VCaP (cell line): ENCODE measurements around the gene ACYP1.

Experiments
- H3K27ac ChIP-seq: fragments of 450-650 bp; 2 replicates; pipeline ENCODE4 v1.5.1; 2017
- TF ChIP-seq, protein P1 (sequence below): fragments of 450-650 bp; conservative IDR thresholded peaks from 2 replicates; pipeline ENCODE4 v1.5.1; 2017; ENCODE audit warnings: mild to moderate bottlenecking, moderate library complexity

Gene ACYP1

GRCh38 chr14:75069121-75069810, 5.4 kb upstream of the ACYP1 start, which contains the start of gene ZC2HC1C:
Gene ZC2HC1C (plus strand): TSS chr14:75069641. CDS start chr14:75070574, 933 bp downstream.
- H3K27ac ChIP-seq = peak within 1 kb of the TSS; percentile 94
- TF ChIP-seq, protein P1, sequence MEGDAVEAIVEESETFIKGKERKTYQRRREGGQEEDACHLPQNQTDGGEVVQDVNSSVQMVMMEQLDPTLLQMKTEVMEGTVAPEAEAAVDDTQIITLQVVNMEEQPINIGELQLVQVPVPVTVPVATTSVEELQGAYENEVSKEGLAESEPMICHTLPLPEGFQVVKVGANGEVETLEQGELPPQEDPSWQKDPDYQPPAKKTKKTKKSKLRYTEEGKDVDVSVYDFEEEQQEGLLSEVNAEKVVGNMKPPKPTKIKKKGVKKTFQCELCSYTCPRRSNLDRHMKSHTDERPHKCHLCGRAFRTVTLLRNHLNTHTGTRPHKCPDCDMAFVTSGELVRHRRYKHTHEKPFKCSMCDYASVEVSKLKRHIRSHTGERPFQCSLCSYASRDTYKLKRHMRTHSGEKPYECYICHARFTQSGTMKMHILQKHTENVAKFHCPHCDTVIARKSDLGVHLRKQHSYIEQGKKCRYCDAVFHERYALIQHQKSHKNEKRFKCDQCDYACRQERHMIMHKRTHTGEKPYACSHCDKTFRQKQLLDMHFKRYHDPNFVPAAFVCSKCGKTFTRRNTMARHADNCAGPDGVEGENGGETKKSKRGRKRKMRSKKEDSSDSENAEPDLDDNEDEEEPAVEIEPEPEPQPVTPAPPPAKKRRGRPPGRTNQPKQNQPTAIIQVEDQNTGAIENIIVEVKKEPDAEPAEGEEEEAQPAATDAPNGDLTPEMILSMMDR = no peak

DNA sequence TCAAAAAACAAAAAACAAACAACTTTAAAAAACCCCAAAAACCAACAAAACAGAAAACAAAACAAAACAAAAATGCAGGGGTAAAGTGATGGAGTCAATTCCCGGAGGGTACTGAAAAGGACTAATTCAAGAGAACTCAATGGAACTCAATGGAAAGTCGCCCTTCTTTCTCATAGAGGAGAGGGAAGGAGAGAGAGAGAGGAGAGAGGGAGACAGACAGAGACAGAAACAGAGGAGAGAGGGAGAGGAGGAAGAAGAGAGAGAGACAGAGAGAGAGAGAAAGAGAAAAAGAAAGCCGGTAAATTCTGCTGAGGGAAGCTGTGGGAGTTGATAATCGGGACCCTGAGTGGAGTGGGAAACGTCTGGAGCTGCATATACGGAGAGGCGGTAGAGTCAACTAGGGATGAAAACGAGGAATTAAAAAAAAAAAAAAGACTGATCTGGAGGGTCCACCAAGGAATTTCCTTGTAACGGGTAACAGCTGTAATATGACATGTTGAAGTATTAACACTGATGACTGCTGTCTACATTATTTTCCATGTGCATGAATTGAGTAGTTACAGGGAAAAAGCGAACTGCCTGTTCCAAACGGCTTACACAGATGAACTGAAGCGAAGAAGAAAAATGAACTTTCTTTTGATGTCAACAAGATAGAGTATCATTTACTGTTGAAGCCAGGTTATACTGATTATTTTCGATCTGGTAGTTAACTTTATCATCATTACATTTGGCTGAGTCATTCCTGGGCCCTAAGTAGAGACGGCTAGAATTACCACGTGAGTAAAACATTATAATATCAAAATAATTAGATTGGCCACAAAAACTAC, 4.7 kb upstream of the ACYP1 start:
- peak overlapping the region; percentile 94 for H3K27ac ChIP-seq
- TF ChIP-seq, protein P1 = no peak

DNA sequence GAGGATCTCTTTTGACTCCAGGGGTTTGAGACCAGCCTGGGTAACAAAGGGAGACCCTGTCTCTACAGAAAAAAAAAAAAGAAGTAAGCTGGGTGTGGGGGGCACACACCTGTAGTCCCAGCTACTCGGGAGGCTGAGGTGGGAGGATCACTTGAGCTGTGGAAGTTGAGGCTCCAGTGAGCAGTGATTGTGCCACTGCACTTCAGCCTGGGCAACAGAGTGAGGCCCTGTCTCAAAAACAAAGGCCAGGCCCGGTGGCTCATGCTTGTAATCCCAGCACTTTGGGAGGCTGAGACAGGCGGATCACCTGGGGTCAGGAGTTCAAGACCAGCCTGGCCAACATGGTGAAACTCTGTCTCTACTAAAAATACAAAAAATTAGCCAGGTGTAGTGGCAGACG, 3.9 kb upstream of the ACYP1 start:
- H3K27ac ChIP-seq = peak overlapping the region; percentile 94

- no peak overlapping the region; the same call in 1 of the 2 replicates for H3K27ac ChIP-seq
Observed at GRCh38 chr14:75067212-75067611, 3.4 kb upstream of the ACYP1 start.

GRCh38 chr14:75066691-75067090, 2.9 kb upstream of the ACYP1 start:
- TF ChIP-seq, protein P1 = no peak
- no peak overlapping the region for H3K27ac ChIP-seq

More at GRCh38 chr14:75067212-75067611, 3.4 kb upstream of the ACYP1 start:
- TF ChIP-seq, protein P1 = no peak

- TF ChIP-seq, protein P1 = no peak
- peak overlapping the region; percentile 58 for H3K27ac ChIP-seq
Observed at GRCh38 chr14:75064205-75064567, 362 bp upstream of the ACYP1 start.

- H3K27ac ChIP-seq = peak overlapping the region; percentile 58
- TF ChIP-seq, protein P1 = no peak
Observed at GRCh38 chr14:75063013-75063412, 811 bp downstream of the ACYP1 start.
